Activated CD8-positive, alpha-beta memory T cell treated with anti-CD3 and anti-CD28 coated beads, Interleukin-2, amount 50 U/mL, for 4 hours (primary cell): Measurements from ENCODE around the gene MARCHF3.
"Not testable (repeated sequence)": the region's sequence is repeated elsewhere in the genome, so short reads cannot be mapped to it uniquely, and the experiment has no call there.

Experiments
- DNase-seq: peaks from one replicate; pipeline ENCODE4 v3.0.0-alpha.2; 2020

Gene MARCHF3

GRCh38 chr5:127046343-127047072 lies 16.1 kb upstream of the MARCHF3 start:
- no peak for DNase-seq

GRCh38 chr5:127042593-127042992 lies 12.2 kb upstream of the MARCHF3 start:
- no peak for DNase-seq

GRCh38 chr5:127041571-127041970 lies 11.2 kb upstream of the MARCHF3 start:
- DNase-seq, result no peak

GRCh38 chr5:127040796-127041520 lies 10.6 kb upstream of the MARCHF3 start:
- DNase-seq, result no peak

GRCh38 chr5:127038550-127038949 lies 8.2 kb upstream of the MARCHF3 start:
- DNase-seq, result no peak

GRCh38 chr5:127031863-127032232 lies 1.5 kb upstream of the MARCHF3 start:
- DNase-seq, result no peak

GRCh38 chr5:127031147-127031862 lies 947 bp upstream of the MARCHF3 start:
- DNase-seq, result peak; percentile 15

GRCh38 chr5:127029581-127030258 lies 638 bp downstream of the MARCHF3 start:
- peak; percentile 27 for DNase-seq

GRCh38 chr5:127028822-127029457 lies 1.4 kb downstream of the MARCHF3 start:
- DNase-seq, result no peak

GRCh38 chr5:127027539-127027938 lies 2.8 kb downstream of the MARCHF3 start:
- DNase-seq, result no peak

- DNase-seq, result no peak
Observed at GRCh38 chr5:127026166-127026565, 4.2 kb downstream of the MARCHF3 start.

- DNase-seq, result no peak
Observed at GRCh38 chr5:127025467-127025866, 4.9 kb downstream of the MARCHF3 start.

- DNase-seq, result no peak
Observed at GRCh38 chr5:127024821-127025220, 5.5 kb downstream of the MARCHF3 start.

- not testable (repeated sequence) for DNase-seq
Observed at GRCh38 chr5:127023552-127024191, 6.7 kb downstream of the MARCHF3 start.

GRCh38 chr5:127022846-127023245 lies 7.5 kb downstream of the MARCHF3 start:
- DNase-seq, result no peak

- no peak for DNase-seq
Observed at GRCh38 chr5:127019928-127020327, 10.4 kb downstream of the MARCHF3 start.

GRCh38 chr5:127016722-127017121 lies 13.6 kb downstream of the MARCHF3 start:
- not testable (repeated sequence) for DNase-seq

- DNase-seq, result no peak
Observed at GRCh38 chr5:127015716-127016115, 14.6 kb downstream of the MARCHF3 start.

- DNase-seq, result no peak
Observed at GRCh38 chr5:127014573-127014972, 15.8 kb downstream of the MARCHF3 start.

- no peak for DNase-seq
Observed at GRCh38 chr5:127013407-127013806, 17.0 kb downstream of the MARCHF3 start.

GRCh38 chr5:127012916-127013315 lies 17.4 kb downstream of the MARCHF3 start:
- DNase-seq, result no peak

- DNase-seq, result no peak
Observed at GRCh38 chr5:127011961-127012644, 18.3 kb downstream of the MARCHF3 start.
